Heart left ventricle (tissue), 16 donors: ENCODE data around the gene ELOVL2. TPM values are rescaled to one million over a fixed set of nuclear protein-coding genes. Genes with fewer than 3 reads are reported as not detected.
"Not testable (repeated sequence)": the region's sequence is repeated elsewhere in the genome, so short reads cannot be mapped to it uniquely, and the experiment has no call there.

Experiments used
- ATAC-seq, 4 donors: fragments of 200-7000 bp; cut with Tn5 transposase; one replicate each; pipeline ENCODE4 v1.9.1; 2020 to 2022; ENCODE audit warnings: moderate library complexity in 4 of 4, mild to moderate bottlenecking in 3 of 4, moderate number of reproducible peaks in 1 of 4
- DNase-seq, 5 donors: peaks; one replicate each; pipeline ENCODE4 v3.0.0-alpha.2; 2020
- H3K27ac ChIP-seq, 12 donors: fragments of 200-600 bp; sonication (generic) in 4 of 12; one replicate each; pipeline versions ENCODE4 v1.5.0 to v1.8.0; 2016 to 2022; ENCODE audit warnings: mild to moderate bottlenecking in 2 of 12
- H3K27me3 ChIP-seq, 9 donors: fragments of 200-600 bp; sonication (generic) in 2 of 9; one replicate each; pipeline versions ENCODE4 v1.5.1 to v1.8.0; 2016 to 2022; ENCODE audit warnings: mild to moderate bottlenecking in 3 of 9
- H3K36me3 ChIP-seq, 9 donors: fragments of 200-600 bp; sonication (generic) in 2 of 9; one replicate each; pipeline versions ENCODE4 v1.5.0 to v1.8.0; 2018 to 2022; ENCODE audit warnings: mild to moderate bottlenecking in 2 of 9
- H3K4me1 ChIP-seq, 12 donors: fragments of 200-600 bp; sonication (generic) in 4 of 12; one replicate each; pipeline versions ENCODE4 v1.5.0 to v1.8.0; 2016 to 2022; ENCODE audit warnings: mild to moderate bottlenecking in 3 of 12
- H3K4me3 ChIP-seq, 12 donors: fragments of 200-600 bp; sonication (generic) in 4 of 12; one replicate each; pipeline versions ENCODE4 v1.5.0 to v1.8.0; 2017 to 2022; ENCODE audit warnings: mild to moderate bottlenecking in 9 of 12, moderate library complexity in 4 of 12
- H3K9me3 ChIP-seq, 12 donors: fragments of 200-600 bp; sonication (generic) in 4 of 12; one replicate each; pipeline versions ENCODE4 v1.5.0 to v1.8.0; 2016 to 2022; ENCODE audit warnings: mild to moderate bottlenecking in 1 of 12
- CTCF ChIP-seq, 12 donors: fragments of 200-600 bp; sonication (generic) in 4 of 12; IDR thresholded peaks; one replicate each; pipeline versions ENCODE4 v1.5.0 to v1.8.0; 2018 to 2022; ENCODE audit warnings: antibody characterized with exemption in 12 of 12, mild to moderate bottlenecking in 5 of 12
- POLR2A ChIP-seq, 2 donors: fragments of 450-650 bp; IDR thresholded peaks; one replicate each; pipeline ENCODE4 v1.6.1; 2017; ENCODE audit warnings: antibody characterized with exemption in 2 of 2, mild to moderate bottlenecking in 2 of 2, moderate library complexity in 2 of 2
- WGBS, 4 donors: extraction: QIAGEN DNeasy Blood & Tissue Kit in 2 of 4; methylation state at CpG; one replicate each; pipeline versions ENCODE4 v1.1.5 to v1.1.7; 2013 to 2018; 5-methylcytosine and 5-hydroxymethylcytosine counted together
- intact Hi-C, 10 donors: fragments of 100-400 bp; cut with DNase I; formaldehyde crosslinking; loops; one replicate each; pipeline versions ENCODE4 v1.11.1 to v1.14.2; 2022
- polyA plus RNA-seq, 2 donors: library from polyadenylated mRNA; stranded (reverse); fragments of 200-250 nt; gene quantifications; one replicate each; pipeline ENCODE4 v1.2.3, GENCODE V29; 2013
- total RNA-seq, 9 donors: library from RNA; depleted of rRNA in 2 of 9; stranded (reverse); fragments of >200 nt in 2 of 9; fragmentation: NEBNext Ultra II Directional in 3 of 9; extraction: Animal tissue kit (Norgen Biotek cat#: 25700) in 3 of 9; gene quantifications; one replicate each; pipeline versions ENCODE4 v1.1.0 to v1.2.4, GENCODE V29; 2016 to 2023
- donor health status: ischemic (EF 13 %, LVEDD 7.1; RV severe dilation, severe dysfunction).
- donor health status: healthy with polysubstance abuse.
- donor health status: DM: no; HTN: yes; CAD: no.
- donor health status: DM: no; HTN: no; CAD: no.
- donor health status: ischemic (EF 25% LVEDD 6.9; RV normal size, moderate dysfunction).
- donor health status: ischemic (EF 25% LVEDD 5.7; RV mildly dilated, moderate dysfunction).
- donor health status: healthy.
- donor health status: DM: yes; HTN: yes; CAD: no.
- donor health status: ischemic (EF 35%, LVEDD 5.7; RV mildly dilated, moderate dysfunction).
- donor health status: nonischemic (EF 11% LVEDD 7.7; RV severe dilation, severe dysfunction).
- donor health status: DM: yes; HTN: yes; CAD: no.
- donor health status: PGD.
- donor health status: ischemic (EF 29% LVEDD 5.4; RV normal size, mild dysfunction).
- donor health status: nonischemic (EF 23%, LVEDD 6.1; RV moderate dilation, normal function).

Gene ELOVL2
- total and polyA plus RNA-seq, 11 donors: 1.1 to 6.1 (median 1.6) TPM

GRCh38 chr6:10991115-10991514, 53.0 kb downstream of the ELOVL2 start:
- ATAC-seq (no peak), DNase-seq (no peak)
- Histone ChIP-seq H3K4me3 (no peak overlapping the region), H3K9me3 (no peaks in the 10 kb centered on the region), H3K27me3 (peaks cover 0 to 3% (median 0%) of the 10 kb centered on the region in 9 donors), H3K4me1 (no peaks in the 10 kb centered on the region), H3K27ac (no peak overlapping the region), H3K36me3 (no peaks in the 10 kb centered on the region)
- intact Hi-C loops: no loop called here
- TF ChIP-seq CTCF (IDR thresholded peaks at IDR 0.05) (no peak), POLR2A (IDR thresholded peaks at IDR 0.05) (no peak)
- 30 to 65% (median 47%) methylated on average over 2 of the region's 2 CpGs for WGBS, 4 donors

- no peak overlapping the region for H3K27ac ChIP-seq
- no peak overlapping the region for H3K4me3 ChIP-seq
- H3K36me3 ChIP-seq: no peaks in the 10 kb centered on the region
- intact Hi-C loops: no loop called here
- peaks cover 0 to 3% (median 0%) of the 10 kb centered on the region in 9 donors for H3K27me3 ChIP-seq
- H3K9me3 ChIP-seq: peaks cover 0 to 3% (median 0%) of the 10 kb centered on the region in 12 donors
- ATAC-seq (no peak), DNase-seq (no peak)
- no peaks in the 10 kb centered on the region for H3K4me1 ChIP-seq
- 93 to 96% (median 95%) methylated on average over 15 of the region's 15 CpGs for WGBS, 4 donors
- no peak for TF ChIP-seq POLR2A (IDR thresholded peaks at IDR 0.05)
- no peak for TF ChIP-seq CTCF (IDR thresholded peaks at IDR 0.05)
Measured at GRCh38 chr6:10989587-10989986, 54.5 kb downstream of the ELOVL2 start.

- 74 to 86% (median 84%) methylated on average over 2 of the region's 2 CpGs for WGBS, 4 donors
Measured at GRCh38 chr6:10984959-10985358, 59.1 kb downstream of the ELOVL2 start.

GRCh38 chr6:10981409-10981808, 62.7 kb downstream of the ELOVL2 start:
- H3K9me3 ChIP-seq: peaks cover 0 to 3% (median 0%) of the 10 kb centered on the region in 12 donors
- H3K36me3 ChIP-seq: no peaks in the 10 kb centered on the region
- H3K27ac ChIP-seq: no peak overlapping the region
- H3K4me3 ChIP-seq: no peak overlapping the region
- TF ChIP-seq CTCF (IDR thresholded peaks at IDR 0.05) (no peak), POLR2A (IDR thresholded peaks at IDR 0.05) (no peak)
- H3K4me1 ChIP-seq: no peaks in the 10 kb centered on the region
- ATAC-seq: no peak
- 65 to 85% (median 79%) methylated on average over 1 of the region's 1 CpG for WGBS, 4 donors
- no peaks in the 10 kb centered on the region for H3K27me3 ChIP-seq
- intact Hi-C loops: no loop called here
- DNase-seq: no peak

More at GRCh38 chr6:10984959-10985358, 59.1 kb downstream of the ELOVL2 start:
- H3K4me1 ChIP-seq, ATAC-seq, H3K27me3 ChIP-seq, H3K36me3 ChIP-seq, intact Hi-C loops, H3K4me3 ChIP-seq, H3K27ac ChIP-seq, H3K9me3 ChIP-seq, DNase-seq: not testable (repeated sequence)

- 55 to 76% (median 66%) methylated on average over 1 of the region's 1 CpG for WGBS, 4 donors
- Histone ChIP-seq H3K27me3 (no peaks in the 10 kb centered on the region), H3K9me3 (no peaks in the 10 kb centered on the region), H3K4me1 (no peaks in the 10 kb centered on the region), H3K36me3 (no peaks in the 10 kb centered on the region), H3K4me3 (no peak overlapping the region), H3K27ac (no peak overlapping the region)
- intact Hi-C loops: no loop called here
- ATAC-seq (no peak), DNase-seq (no peak)
- no peak for TF ChIP-seq POLR2A (IDR thresholded peaks at IDR 0.05)
- TF ChIP-seq CTCF (IDR thresholded peaks at IDR 0.05): no peak
Measured at GRCh38 chr6:10979603-10980002, 64.5 kb downstream of the ELOVL2 start.
